GM23338 (cell line): Measurements from ENCODE around the gene MAP3K14. TPM values are rescaled to one million over a fixed set of nuclear protein-coding genes. Genes with fewer than 3 reads are reported as not detected.

Experiments used
- ATAC-seq: fragments of 200-7000 bp; cut with Tn5 transposase; 3 replicates; pipeline ENCODE4 v1.9.1; 2020
- DNase-seq: peaks from one replicate; pipeline ENCODE4 v3.0.0-alpha.2; 2015; ENCODE audit warnings: low spot score
- H2AFZ ChIP-seq: fragments of 200-600 bp; sonication (generic); 2 replicates; pipeline ENCODE4 v1.8.0; 2016; ENCODE audit warnings: antibody characterized with exemption, mild to moderate bottlenecking, moderate library complexity
- H3F3A ChIP-seq: fragments of 200-600 bp; sonication (generic); replicated peaks from 2 replicates; pipeline ENCODE4 v1.8.0; 2017; ENCODE audit warnings: antibody characterized with exemption, mixed run types, low read depth
- H3K27ac ChIP-seq: fragments of 200-600 bp; sonication (generic); 2 replicates; pipeline ENCODE4 v1.6.1; 2016; ENCODE audit warnings: low read depth
- H3K27me3 ChIP-seq: fragments of 200-600 bp; sonication (generic); 2 replicates; pipeline ENCODE4 v1.8.0; 2016; ENCODE audit warnings: mild to moderate bottlenecking, mixed run types, moderate library complexity; ENCODE audit not compliant: insufficient read depth
- H3K36me3 ChIP-seq: fragments of 200-600 bp; sonication (generic); 2 replicates; pipeline ENCODE4 v1.8.0; 2016; ENCODE audit warnings: mild to moderate bottlenecking; ENCODE audit not compliant: insufficient read depth
- H3K4me1 ChIP-seq: fragments of 200-600 bp; sonication (generic); 2 replicates; pipeline ENCODE4 v1.8.0; 2016; ENCODE audit warnings: mild to moderate bottlenecking, moderate library complexity; ENCODE audit not compliant: insufficient read depth
- H3K4me2 ChIP-seq: fragments of 200-600 bp; sonication (generic); 2 replicates; pipeline ENCODE4 v1.7.1; 2017; ENCODE audit warnings: mixed run types
- H3K4me3 ChIP-seq: fragments of 200-600 bp; sonication (generic); 2 replicates; pipeline ENCODE4 v1.6.1; 2016; ENCODE audit warnings: mixed run types
- H3K79me2 ChIP-seq: fragments of 200-600 bp; sonication (generic); replicated peaks from 2 replicates; pipeline ENCODE4 v1.8.0; 2017; ENCODE audit warnings: mild to moderate bottlenecking; ENCODE audit not compliant: insufficient read depth
- H3K9me2 ChIP-seq: fragments of 200-600 bp; sonication (generic); 2 replicates; pipeline ENCODE4 v1.8.0; 2017; ENCODE audit not compliant: insufficient read depth
- H4K20me1 ChIP-seq: fragments of 200-600 bp; sonication (generic); replicated peaks from 2 replicates; pipeline ENCODE4 v1.8.0; 2017; ENCODE audit warnings: mild to moderate bottlenecking; ENCODE audit not compliant: insufficient read depth
- H3K27ac Mint-ChIP-seq: 2 replicates; pipeline ENCODE4 v1.8.0; 2020; ENCODE audit warnings: inconsistent platforms, mild to moderate bottlenecking, moderate library complexity, mixed read lengths
- H3K27me3 Mint-ChIP-seq: 3 replicates; pipeline ENCODE4 v1.8.0; 2022; ENCODE audit warnings: low read depth, mild to moderate bottlenecking, moderate library complexity, mixed read lengths, inconsistent platforms; ENCODE audit not compliant: insufficient read depth, poor library complexity
- H3K36me3 Mint-ChIP-seq: 3 replicates; pipeline ENCODE4 v1.8.0; 2021; ENCODE audit warnings: low read depth, mild to moderate bottlenecking, inconsistent platforms, moderate library complexity, mixed read lengths
- H3K4me1 Mint-ChIP-seq: 3 replicates; pipeline ENCODE4 v1.8.0; 2020; ENCODE audit warnings: mild to moderate bottlenecking, inconsistent platforms, mixed read lengths
- H3K4me3 Mint-ChIP-seq: 3 replicates; pipeline ENCODE4 v1.8.0; 2021; ENCODE audit warnings: moderate library complexity, mild to moderate bottlenecking, inconsistent platforms, mixed read lengths
- H3K9me3 Mint-ChIP-seq: 3 replicates; pipeline ENCODE4 v1.8.0; 2020; ENCODE audit warnings: moderate library complexity, mild to moderate bottlenecking, inconsistent platforms, mixed read lengths
- CREB1 ChIP-seq: fragments of 250-450 bp; sonication (Bioruptor Pico); IDR thresholded peaks from 2 replicates; pipeline ENCODE4 v1.5.0; 2020; ENCODE audit warnings: low read depth, mild to moderate bottlenecking, moderate library complexity
- CTCF ChIP-seq, 2 experiments: fragments of 200-600 bp in 1 of 2; sonication (generic) in 1 of 2; conservative IDR thresholded peaks; 2 replicates each; pipeline versions ENCODE4 v1.5.1 to v1.6.1; 2016 to 2017; ENCODE audit warnings: antibody characterized with exemption in 2 of 2, low read depth in 2 of 2, mild to moderate bottlenecking in 2 of 2, moderate library complexity in 1 of 2
- ETS1 ChIP-seq: IDR thresholded peaks from 2 replicates; pipeline ENCODE4 v1.6.1; 2016; ENCODE audit warnings: antibody characterized with exemption
- JUNB ChIP-seq: IDR thresholded peaks from one replicate; pipeline ENCODE4 v1.6.1; 2016; ENCODE audit warnings: antibody characterized with exemption; ENCODE audit not compliant: unreplicated experiment
- NANOG ChIP-seq: IDR thresholded peaks from 2 replicates; pipeline ENCODE4 v1.6.1; 2016; ENCODE audit warnings: antibody characterized with exemption, borderline replicate concordance
- ZNF114 ChIP-seq: fragments of 250-450 bp; sonication (Bioruptor Pico); IDR thresholded peaks from 2 replicates; pipeline ENCODE4 v1.5.0; 2020; ENCODE audit warnings: mild to moderate bottlenecking, moderate library complexity
- polyA plus RNA-seq: library from polyadenylated mRNA; unstranded; fragments of >200 nt; fragmentation: Nextera tagmentation; extraction: Ambion mirVana; gene quantifications from 2 replicates; pipeline ENCODE4 v1.2.1, GENCODE V29; 2016
- total RNA-seq: library from RNA; depleted of rRNA; stranded (reverse); fragments of >200 nt; shearing (Covaris generic); gene quantifications from 2 replicates; pipeline ENCODE4 v1.2.3, GENCODE V29; 2014

The MAP3K14 gene
- total and polyA plus RNA-seq, 2 experiments from 2014 or later, result 1.3 to 4.9 TPM

GRCh38 chr17:45231481-45232116 is 85.2 kb downstream of the MAP3K14 start:
- ATAC-seq (peak; percentile 46), DNase-seq (peak; percentile 79)
- Histone ChIP-seq H3K79me2 (no peaks in the 10 kb centered on the region), H3F3A (0 out of 2 replicates have a peak, but pooled peaks cover 2% of the 10 kb centered on the region), H3K27ac (no peak overlapping the region), H3K36me3 (no peaks in the 10 kb centered on the region), H3K4me1 (peaks cover 29% of the 10 kb centered on the region), H3K9me2 (no peaks in the 10 kb centered on the region), H2AFZ (no peak overlapping the region), H4K20me1 (no peaks in the 10 kb centered on the region; the same call in 1 of the 2 replicates), H3K4me3 (no peak overlapping the region), H3K27me3 (peaks cover 7% of the 10 kb centered on the region; the same call in 1 of the 2 replicates), H3K4me2 (no peak overlapping the region)
- H3K4me3 Mint-ChIP-seq, result no peak overlapping the region
- TF ChIP-seq CTCF (conservative IDR thresholded peaks at IDR 0.05; ENCODE audit: low read depth in 2 of 2) (peak; percentile 55 to 81), JUNB (no peak), ETS1 (no peak)
- no peaks in the 10 kb centered on the region for H3K36me3 Mint-ChIP-seq
- H3K27me3 Mint-ChIP-seq, result peaks cover 21% of the 10 kb centered on the region
- no peak overlapping the region for H3K27ac Mint-ChIP-seq
- peaks cover 41% of the 10 kb centered on the region for H3K4me1 Mint-ChIP-seq
- no peaks in the 10 kb centered on the region; the same call in 2 of the 3 replicates for H3K9me3 Mint-ChIP-seq

GRCh38 chr17:45230787-45231480 is 85.9 kb downstream of the MAP3K14 start:
- Histone ChIP-seq H3K27me3 (peaks cover 6% of the 10 kb centered on the region; the same call in 1 of the 2 replicates), H3K27ac (no peak overlapping the region), H3K9me2 (no peaks in the 10 kb centered on the region), H3K4me1 (peaks cover 27% of the 10 kb centered on the region), H3K79me2 (no peaks in the 10 kb centered on the region), H4K20me1 (no peaks in the 10 kb centered on the region; the same call in 1 of the 2 replicates), H3F3A (0 out of 2 replicates have a peak, but pooled peaks cover 2% of the 10 kb centered on the region), H3K36me3 (no peaks in the 10 kb centered on the region), H3K4me2 (no peak overlapping the region), H2AFZ (no peak overlapping the region), H3K4me3 (no peak overlapping the region)
- ATAC-seq, result no peak
- DNase-seq, result no peak
- Mint-ChIP-seq H3K4me3 (no peak overlapping the region), H3K27me3 (peaks cover 22% of the 10 kb centered on the region), H3K4me1 (peaks cover 37% of the 10 kb centered on the region), H3K27ac (no peak overlapping the region), H3K9me3 (no peaks in the 10 kb centered on the region; the same call in 2 of the 3 replicates), H3K36me3 (no peaks in the 10 kb centered on the region)
- TF ChIP-seq CREB1 (CRISPR knock-in tag), result no peak
- no peak for TF ChIP-seq JUNB
- no peak for TF ChIP-seq ZNF114
- no peak for TF ChIP-seq NANOG
- no peak for TF ChIP-seq CTCF (conservative IDR thresholded peaks at IDR 0.05; ENCODE audit: low read depth in 2 of 2)
